ENCODE measurements around the gene UCK2. TPM values are rescaled to one million over a fixed set of nuclear protein-coding genes. Genes with fewer than 3 reads are reported as not detected.

UCK2 gene
- total RNA-seq, 1 donor from 2014 or later = 92.7 TPM

DNA sequence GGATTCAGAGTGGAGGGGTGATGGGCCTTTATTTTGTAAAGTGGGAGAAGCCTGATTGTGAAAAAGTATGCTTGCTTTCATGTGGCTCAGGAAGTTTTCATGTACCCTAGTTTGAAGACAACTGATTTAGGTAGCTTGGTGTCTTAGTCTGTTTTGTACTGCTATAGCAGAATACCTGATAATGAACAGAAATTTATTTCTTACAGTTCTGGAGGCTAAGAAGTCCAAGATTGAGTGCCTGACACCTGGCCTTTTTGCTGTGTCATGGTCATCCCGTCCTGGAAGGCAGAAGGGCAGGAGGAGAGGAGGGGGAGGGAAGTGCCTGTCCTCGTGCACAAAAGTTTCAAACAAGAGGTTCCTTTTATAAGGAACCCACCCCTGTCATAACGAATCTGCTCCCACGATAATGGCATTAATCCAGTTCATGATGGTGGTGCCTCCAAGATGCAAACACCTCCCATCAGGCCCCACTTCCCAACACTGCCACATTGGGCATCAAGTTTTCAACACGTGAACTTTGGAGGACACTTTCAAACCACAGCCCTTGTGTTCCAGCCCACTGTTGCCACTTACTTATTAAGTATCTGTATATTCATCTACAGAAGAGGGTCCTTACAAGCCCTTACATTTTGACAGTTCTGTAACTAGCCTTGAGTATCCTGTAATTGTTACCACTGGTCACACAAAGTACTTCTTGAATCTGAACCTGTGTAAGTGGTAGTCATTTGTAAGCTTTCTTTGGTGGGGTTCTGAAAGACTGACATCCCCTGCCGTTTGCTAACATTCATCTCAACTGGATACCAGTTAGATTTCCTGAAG, 9.5 kb downstream of the UCK2 start:
- FAIRE-seq (no peak), DNase-seq (ENCODE audit: low read depth) (no peak)
- H3K27me3 ChIP-seq (ENCODE audit: control insufficient read depth, insufficient read depth, low read length) = no peaks in the 10 kb centered on the region
- no peaks in the 10 kb centered on the region for H3K36me3 ChIP-seq (ENCODE audit: control insufficient read depth, insufficient read depth, low read length)
- no peak overlapping the region for H3K4me3 ChIP-seq (ENCODE audit: low read depth, low read length)
- TF ChIP-seq, protein P1, sequence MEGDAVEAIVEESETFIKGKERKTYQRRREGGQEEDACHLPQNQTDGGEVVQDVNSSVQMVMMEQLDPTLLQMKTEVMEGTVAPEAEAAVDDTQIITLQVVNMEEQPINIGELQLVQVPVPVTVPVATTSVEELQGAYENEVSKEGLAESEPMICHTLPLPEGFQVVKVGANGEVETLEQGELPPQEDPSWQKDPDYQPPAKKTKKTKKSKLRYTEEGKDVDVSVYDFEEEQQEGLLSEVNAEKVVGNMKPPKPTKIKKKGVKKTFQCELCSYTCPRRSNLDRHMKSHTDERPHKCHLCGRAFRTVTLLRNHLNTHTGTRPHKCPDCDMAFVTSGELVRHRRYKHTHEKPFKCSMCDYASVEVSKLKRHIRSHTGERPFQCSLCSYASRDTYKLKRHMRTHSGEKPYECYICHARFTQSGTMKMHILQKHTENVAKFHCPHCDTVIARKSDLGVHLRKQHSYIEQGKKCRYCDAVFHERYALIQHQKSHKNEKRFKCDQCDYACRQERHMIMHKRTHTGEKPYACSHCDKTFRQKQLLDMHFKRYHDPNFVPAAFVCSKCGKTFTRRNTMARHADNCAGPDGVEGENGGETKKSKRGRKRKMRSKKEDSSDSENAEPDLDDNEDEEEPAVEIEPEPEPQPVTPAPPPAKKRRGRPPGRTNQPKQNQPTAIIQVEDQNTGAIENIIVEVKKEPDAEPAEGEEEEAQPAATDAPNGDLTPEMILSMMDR (IDR thresholded peaks at IDR 0.05; ENCODE audit: insufficient read depth, low read length, severe bottlenecking) = no peak

DNA sequence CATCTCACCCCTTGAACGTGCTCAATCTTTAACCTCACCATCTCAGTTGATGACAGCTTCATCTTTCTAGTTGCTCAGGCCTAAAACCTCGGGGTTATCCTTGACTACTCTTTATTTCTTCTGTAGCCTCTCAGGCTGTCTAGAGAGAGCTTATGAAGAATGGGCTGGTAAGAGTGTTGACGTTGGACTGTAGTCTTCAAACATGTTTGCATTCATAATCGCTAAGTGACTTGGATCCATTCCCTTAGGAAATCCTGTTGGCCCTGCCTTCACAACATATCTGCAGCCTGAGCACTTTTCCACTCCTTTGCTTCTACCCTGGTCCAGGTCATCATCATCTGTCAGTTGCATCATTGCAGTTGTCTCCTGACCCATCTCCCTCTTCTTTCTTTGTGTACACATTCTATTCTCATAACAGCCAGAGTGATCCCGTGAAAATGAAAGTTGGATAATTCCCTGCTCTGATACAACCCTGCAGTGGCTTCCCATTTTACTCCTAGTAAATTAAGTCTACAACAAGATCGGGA, 10.5 kb downstream of the UCK2 start:
- FAIRE-seq = no peak
- TF ChIP-seq, protein P1 (IDR thresholded peaks at IDR 0.05; ENCODE audit: insufficient read depth, low read length, severe bottlenecking) = no peak
- Histone ChIP-seq H3K4me3 (ENCODE audit: low read depth, low read length) (no peak overlapping the region), H3K36me3 (ENCODE audit: control insufficient read depth, insufficient read depth, low read length) (no peaks in the 10 kb centered on the region), H3K27me3 (ENCODE audit: control insufficient read depth, insufficient read depth, low read length) (no peaks in the 10 kb centered on the region)
- DNase-seq (ENCODE audit: low read depth) = no peak

DNA sequence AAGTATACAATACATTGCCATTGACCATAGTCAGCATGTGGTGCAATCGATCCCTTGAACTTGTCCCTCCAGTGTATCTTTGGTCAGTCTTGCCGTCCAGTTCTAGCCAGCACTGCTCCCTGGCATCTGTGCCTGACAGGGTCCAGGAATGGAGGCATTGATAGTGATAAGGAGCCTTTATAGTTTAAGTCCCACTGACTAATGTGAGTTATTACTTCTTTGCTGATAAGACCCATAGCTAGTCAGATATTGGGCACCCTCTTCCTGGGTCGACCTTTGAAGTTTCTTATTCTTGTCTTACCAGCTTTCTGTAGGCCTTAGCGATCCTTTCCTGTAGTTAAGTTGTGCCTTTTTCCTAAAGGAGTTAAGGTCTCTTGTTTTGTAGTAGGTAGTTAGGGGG, 13.0 kb downstream of the UCK2 start:
- Histone ChIP-seq H3K36me3 (ENCODE audit: control insufficient read depth, insufficient read depth, low read length) (no peaks in the 10 kb centered on the region), H3K27me3 (ENCODE audit: control insufficient read depth, insufficient read depth, low read length) (no peaks in the 10 kb centered on the region), H3K4me3 (ENCODE audit: low read depth, low read length) (no peak overlapping the region)
- TF ChIP-seq, protein P1 (IDR thresholded peaks at IDR 0.05; ENCODE audit: insufficient read depth, low read length, severe bottlenecking) = no peak
- DNase-seq (ENCODE audit: low read depth) = no peak
- FAIRE-seq = no peak

DNA sequence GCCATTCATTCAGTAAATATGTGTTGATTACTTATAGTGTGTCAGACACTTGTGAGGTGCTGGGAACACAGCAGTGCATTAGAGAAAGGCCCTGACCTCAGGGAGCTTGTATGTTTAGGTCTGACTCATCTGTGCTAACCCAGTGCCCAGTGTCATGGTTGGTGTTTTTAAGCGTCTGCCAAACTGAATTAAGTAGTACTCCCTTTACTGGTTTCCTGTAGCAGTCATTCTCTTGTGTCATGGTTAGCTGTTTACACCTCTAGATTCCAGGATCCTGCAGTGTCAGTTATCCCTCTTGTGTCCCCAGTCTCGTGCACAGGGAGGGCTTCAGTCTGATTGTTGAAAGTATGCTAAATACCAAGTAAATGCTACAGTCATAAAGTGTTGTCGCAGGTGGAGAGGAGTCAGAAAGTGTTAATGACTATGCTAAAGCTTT, 14.2 kb downstream of the UCK2 start:
- peak; percentile 59 for DNase-seq (ENCODE audit: low read depth)
- Histone ChIP-seq H3K4me3 (ENCODE audit: low read depth, low read length) (no peak overlapping the region), H3K27me3 (ENCODE audit: control insufficient read depth, insufficient read depth, low read length) (no peaks in the 10 kb centered on the region), H3K36me3 (ENCODE audit: control insufficient read depth, insufficient read depth, low read length) (no peaks in the 10 kb centered on the region)
- TF ChIP-seq, protein P1 (IDR thresholded peaks at IDR 0.05; ENCODE audit: insufficient read depth, low read length, severe bottlenecking) = no peak
- FAIRE-seq = no peak

DNA sequence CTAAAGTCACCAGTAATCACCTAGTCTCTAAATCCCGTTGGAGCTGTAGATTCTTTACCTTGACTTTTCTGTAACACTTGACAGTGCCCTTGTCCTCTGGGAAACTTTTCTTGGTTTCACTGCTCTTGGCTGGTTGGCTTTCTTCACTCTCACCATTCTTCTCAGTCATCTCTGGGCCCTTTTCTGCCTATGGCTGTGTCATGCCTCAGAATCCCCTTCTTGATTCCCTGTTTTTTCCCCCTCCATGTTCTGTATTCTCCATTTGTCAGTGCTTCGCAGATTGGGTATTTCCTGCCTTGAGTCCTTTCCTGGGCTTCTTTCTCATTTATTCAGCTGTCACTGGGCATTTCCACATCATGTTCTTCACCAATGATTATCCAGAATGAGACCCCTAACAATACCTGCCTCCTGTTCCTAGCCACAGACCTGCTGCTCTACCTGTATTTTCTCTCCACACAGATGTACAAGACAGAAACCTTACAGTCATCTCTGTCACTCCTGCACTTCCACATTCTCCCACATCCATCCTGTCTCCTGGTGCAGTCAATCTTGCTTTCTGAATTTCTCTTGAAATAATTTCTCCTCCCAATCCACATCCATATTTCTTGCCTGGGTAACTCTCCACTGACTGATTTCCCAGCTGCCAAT, 14.7 kb downstream of the UCK2 start:
- H3K36me3 ChIP-seq (ENCODE audit: control insufficient read depth, insufficient read depth, low read length) = no peaks in the 10 kb centered on the region
- no peak for FAIRE-seq
- DNase-seq (ENCODE audit: low read depth) = no peak
- H3K4me3 ChIP-seq (ENCODE audit: low read depth, low read length) = no peak overlapping the region
- TF ChIP-seq, protein P1 (IDR thresholded peaks at IDR 0.05; ENCODE audit: insufficient read depth, low read length, severe bottlenecking) = no peak
- H3K27me3 ChIP-seq (ENCODE audit: control insufficient read depth, insufficient read depth, low read length) = no peaks in the 10 kb centered on the region
